GM10248 (cell line): ENCODE results near the gene CRIP1.

Experiments
- CTCF ChIA-PET: fragments of 300-600 bp; sonication (Branson Sonifier 250); formaldehyde crosslinking; extraction: SDS; loops from one replicate; lab custom pipeline; 2021; ENCODE audit warnings: antibody characterized with exemption; lab: Yijun Ruan, JAX
- POLR2A ChIA-PET: fragments of 350-650 bp; sonication (Branson Sonifier 250); formaldehyde crosslinking; extraction: SDS; loops from one replicate; lab custom pipeline; 2020; ENCODE audit warnings: antibody characterized with exemption; lab: Yijun Ruan, JAX
- DNase-seq: peaks from one replicate; pipeline ENCODE4 v3.0.0; 2012; ENCODE audit errors: extremely low spot score
- TF ChIP-seq, protein P1 (sequence below): IDR thresholded peaks from 2 replicates; pipeline ENCODE4 v1.5.1; 2012; ENCODE audit warnings: mild to moderate bottlenecking, low read depth; ENCODE audit errors: extremely low read depth, missing control alignments, control extremely low read depth

Gene CRIP1

DNA sequence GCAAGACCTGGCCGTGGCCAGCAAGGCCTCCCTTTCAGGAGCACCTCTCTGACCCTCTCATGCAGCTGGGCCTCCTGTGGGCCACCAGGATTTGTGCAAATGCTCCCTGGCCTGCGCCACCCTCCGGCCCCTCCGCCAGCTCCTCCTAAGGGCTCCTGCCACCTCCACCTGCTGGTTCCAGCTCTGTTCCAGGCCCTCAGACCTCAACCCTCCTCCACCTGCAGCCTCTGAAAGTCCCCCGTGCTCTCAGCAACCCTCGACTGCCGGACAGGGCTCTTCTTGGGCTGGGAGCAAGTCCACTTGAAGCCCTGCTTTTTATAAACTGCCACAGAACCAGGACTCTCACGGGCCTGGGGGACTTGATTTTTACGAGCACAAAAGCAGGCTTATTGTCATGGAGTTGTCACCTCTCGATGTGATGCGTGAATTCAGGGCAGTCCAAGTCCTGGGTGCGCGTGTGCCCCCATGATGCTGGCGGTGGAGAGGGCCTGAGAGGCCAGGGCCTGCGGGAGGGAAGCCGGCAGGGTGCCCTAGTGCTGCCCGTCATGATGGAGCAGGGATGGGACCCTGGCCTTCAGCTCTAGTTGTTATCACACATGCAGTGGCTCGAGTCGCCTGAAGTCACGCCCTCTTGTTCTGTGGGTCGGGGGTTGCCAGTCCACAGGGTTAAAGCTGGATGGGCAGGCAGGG, 13.5 kb downstream of the CRIP1 start:
- CTCF ChIA-PET, result interaction anchor here (1.1 to 1.4 kb wide), 4 partner anchors 10 to 922 kb away, joined by 3 to 4 read pairs (median 4); no protein-coding TSS in a partner anchor
- no peak for DNase-seq
- TF ChIP-seq, protein P1, sequence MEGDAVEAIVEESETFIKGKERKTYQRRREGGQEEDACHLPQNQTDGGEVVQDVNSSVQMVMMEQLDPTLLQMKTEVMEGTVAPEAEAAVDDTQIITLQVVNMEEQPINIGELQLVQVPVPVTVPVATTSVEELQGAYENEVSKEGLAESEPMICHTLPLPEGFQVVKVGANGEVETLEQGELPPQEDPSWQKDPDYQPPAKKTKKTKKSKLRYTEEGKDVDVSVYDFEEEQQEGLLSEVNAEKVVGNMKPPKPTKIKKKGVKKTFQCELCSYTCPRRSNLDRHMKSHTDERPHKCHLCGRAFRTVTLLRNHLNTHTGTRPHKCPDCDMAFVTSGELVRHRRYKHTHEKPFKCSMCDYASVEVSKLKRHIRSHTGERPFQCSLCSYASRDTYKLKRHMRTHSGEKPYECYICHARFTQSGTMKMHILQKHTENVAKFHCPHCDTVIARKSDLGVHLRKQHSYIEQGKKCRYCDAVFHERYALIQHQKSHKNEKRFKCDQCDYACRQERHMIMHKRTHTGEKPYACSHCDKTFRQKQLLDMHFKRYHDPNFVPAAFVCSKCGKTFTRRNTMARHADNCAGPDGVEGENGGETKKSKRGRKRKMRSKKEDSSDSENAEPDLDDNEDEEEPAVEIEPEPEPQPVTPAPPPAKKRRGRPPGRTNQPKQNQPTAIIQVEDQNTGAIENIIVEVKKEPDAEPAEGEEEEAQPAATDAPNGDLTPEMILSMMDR, result no peak
- POLR2A ChIA-PET, result no interaction called here

DNA sequence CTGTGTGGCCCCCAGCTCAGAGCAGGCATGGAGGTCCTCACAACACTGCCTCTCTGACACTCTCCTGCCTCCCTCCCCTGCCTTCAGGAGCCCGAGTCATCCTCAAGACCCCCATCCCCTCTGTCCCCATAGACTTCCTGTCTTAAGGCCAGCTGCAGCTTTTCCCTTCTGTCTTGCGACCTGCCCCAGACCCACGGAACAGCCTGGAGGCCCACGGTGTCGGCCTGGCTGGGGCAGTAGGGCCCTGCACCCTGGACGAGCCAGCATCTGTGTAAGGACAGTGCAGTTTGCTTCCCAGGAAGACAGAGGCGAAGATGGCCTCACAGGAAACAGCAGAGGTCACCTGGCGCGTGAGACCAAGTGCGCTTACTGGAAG, 14.0 kb downstream of the CRIP1 start:
- ChIA-PET POLR2A (no interaction called here), CTCF (interaction anchor here (1.1 to 1.4 kb wide), 3 partner anchors 11 to 922 kb away, joined by 3 to 4 read pairs (median 4); no protein-coding TSS in a partner anchor)
- TF ChIP-seq, protein P1, result no peak
- no peak for DNase-seq

DNA sequence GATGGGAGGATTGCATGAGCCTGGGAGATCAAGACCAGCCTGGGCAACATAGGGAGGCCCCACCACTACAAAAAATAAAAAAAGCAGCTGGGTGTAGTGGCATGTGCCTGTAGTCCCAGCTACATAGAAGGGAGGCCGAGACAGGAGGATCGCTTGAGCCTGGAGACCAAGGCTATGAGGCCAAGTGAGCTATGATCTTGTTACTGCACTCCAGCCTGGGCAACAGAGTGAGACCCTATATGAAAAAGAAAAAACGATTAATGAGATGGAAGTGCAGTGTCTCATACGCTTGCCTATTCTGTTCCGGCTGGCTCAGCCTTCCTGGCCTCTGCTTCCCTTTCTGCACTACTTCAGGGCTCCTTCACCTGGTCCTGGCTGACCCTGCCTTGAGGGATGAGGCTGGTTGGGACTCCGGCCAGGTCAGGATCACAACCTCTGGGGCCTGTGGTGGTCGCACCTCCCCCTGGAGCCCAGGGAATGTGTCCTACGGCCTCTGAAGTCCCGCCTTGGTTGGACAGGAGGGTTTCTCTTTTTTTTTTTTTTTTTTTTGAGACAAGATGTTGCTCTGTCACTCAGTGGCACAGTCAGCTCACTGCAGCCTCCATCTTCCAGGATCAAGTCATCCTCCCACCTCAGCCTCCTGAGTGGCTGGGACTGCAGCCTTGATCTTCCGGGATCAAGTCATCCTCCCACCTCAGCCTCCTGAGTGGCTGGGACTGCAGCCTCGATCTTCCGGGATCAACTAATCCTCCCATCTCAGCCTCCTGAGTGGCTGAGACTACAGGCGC, 15.0 kb downstream of the CRIP1 start:
- no peak for DNase-seq
- ChIA-PET POLR2A (no interaction called here), CTCF (interaction anchor here (0.9 to 1.4 kb wide), 4 partner anchors 12 to 921 kb away, joined by 3 to 4 read pairs (median 4); no protein-coding TSS in a partner anchor)
- TF ChIP-seq, protein P1, result no peak

DNA sequence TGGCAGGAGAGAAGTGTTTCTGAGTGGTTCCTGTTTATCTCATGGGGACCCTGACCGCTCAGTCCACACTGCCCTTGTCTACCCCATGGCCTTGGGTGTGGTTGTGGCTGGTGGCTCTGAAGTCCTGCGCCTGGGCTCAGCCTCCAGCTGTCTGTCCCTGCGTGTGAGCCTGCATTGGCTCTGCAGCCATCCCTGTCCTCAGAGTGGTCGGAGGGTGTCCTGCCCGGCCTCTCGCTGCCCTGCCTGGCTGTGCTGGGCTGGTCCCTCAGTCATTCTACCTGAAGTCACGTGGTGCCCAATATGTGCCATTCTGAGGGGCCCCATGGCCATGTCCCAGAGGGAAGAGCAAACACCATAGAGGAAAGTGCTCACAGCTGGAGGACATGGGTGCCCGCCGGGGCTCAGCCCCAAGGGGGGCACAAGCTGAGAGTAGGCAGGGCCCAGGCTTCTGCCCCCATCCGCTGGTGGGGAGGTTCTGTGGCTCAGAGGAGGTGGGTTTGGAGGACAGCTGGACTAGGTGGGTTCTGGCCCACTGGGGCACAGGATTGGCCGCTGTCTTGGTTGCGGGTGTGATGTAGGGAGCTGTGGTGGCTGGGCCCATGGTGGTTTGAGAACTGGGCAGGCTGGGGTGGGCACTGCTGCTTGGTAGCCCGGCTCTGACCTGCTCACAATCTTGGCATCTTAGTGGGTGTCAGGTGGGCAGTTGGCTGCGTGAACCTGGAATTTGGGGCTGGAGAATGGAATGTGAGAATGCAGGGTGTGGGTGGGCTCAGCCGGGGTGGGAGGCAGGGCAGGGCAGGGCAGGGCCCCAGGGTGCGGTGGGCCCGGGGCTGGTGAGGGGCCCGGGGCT, 16.0 kb downstream of the CRIP1 start:
- TF ChIP-seq, protein P1, result no peak
- CTCF ChIA-PET, result no interaction called here
- POLR2A ChIA-PET, result no interaction called here
- no peak for DNase-seq

DNA sequence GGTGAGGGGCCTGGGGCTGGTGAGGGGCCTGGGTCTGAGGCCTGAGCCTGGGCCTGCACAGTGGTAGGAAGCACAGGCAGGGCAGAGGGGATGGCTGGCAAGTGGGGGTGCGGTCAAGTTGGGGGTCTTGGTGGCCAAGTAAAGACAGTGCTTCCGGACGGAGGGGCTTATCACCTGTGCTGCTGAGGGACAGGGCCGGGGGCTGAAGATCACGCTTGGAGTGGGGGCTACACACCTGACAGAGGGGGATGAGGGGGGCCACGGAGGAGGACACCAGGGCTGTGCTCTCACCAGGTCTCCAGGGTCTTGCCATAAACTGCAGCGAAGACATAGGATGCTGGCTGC, 16.6 kb downstream of the CRIP1 start:
- POLR2A ChIA-PET, result no interaction called here
- TF ChIP-seq, protein P1, result no peak
- CTCF ChIA-PET, result no interaction called here
- no peak for DNase-seq
